DOHH2 (cell line): Measurements from ENCODE around the gene NYNRIN.

Source experiments
- EZH2phosphoT487 ChIP-seq: fragments of 200-600 bp; sonication (generic); IDR thresholded peaks from 2 replicates; pipeline ENCODE4 v1.6.1; 2017; ENCODE audit warnings: borderline replicate concordance, mild to moderate bottlenecking, antibody characterized with exemption, low read length, moderate library complexity, mixed read lengths
- TF ChIP-seq, protein P1 (sequence below): fragments of 200-600 bp; sonication (generic); IDR thresholded peaks from one replicate; pipeline ENCODE4 v1.5.1; 2014; ENCODE audit warnings: antibody characterized with exemption, mild to moderate bottlenecking, low read depth, low read length; ENCODE audit not compliant: poor library complexity, severe bottlenecking

DNA sequence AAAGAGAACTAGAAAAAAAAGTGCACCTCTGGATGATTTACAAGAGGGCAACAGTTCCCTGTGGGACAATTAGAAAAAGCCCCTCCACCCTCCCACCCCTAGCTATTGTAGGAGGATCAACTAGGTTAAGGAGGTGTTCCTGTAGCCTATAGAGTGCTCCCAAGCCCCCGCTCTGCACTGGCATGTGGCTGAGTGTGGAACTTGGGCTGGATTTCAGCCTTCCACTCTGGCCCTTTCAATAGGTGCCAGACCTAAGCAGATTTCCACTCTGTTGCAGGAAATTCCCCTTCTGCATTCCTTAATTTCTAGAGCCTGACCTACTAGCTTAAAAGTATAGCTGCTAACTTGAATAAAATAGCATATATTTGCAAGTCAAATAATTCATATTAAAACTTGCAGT lies 28.1 kb upstream of the NYNRIN start:
- TF ChIP-seq, protein P1, sequence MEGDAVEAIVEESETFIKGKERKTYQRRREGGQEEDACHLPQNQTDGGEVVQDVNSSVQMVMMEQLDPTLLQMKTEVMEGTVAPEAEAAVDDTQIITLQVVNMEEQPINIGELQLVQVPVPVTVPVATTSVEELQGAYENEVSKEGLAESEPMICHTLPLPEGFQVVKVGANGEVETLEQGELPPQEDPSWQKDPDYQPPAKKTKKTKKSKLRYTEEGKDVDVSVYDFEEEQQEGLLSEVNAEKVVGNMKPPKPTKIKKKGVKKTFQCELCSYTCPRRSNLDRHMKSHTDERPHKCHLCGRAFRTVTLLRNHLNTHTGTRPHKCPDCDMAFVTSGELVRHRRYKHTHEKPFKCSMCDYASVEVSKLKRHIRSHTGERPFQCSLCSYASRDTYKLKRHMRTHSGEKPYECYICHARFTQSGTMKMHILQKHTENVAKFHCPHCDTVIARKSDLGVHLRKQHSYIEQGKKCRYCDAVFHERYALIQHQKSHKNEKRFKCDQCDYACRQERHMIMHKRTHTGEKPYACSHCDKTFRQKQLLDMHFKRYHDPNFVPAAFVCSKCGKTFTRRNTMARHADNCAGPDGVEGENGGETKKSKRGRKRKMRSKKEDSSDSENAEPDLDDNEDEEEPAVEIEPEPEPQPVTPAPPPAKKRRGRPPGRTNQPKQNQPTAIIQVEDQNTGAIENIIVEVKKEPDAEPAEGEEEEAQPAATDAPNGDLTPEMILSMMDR: no peak
- TF ChIP-seq EZH2phosphoT487: no peak
